ENCODE results near the gene MYO3A. TPM values are rescaled to one million over a fixed set of nuclear protein-coding genes. Genes with fewer than 3 reads are reported as not detected.

MYO3A gene
- total RNA-seq, 1 experiment from 2014 or later: not detected

- CTCF ChIA-PET: no interaction called here
- Histone ChIP-seq H3K36me3 (ENCODE audit: control insufficient read depth, insufficient read depth, low read length) (no peaks in the 10 kb centered on the region), H3K27ac (ENCODE audit: low read length) (no peak overlapping the region), H3K4me3 (ENCODE audit: low read depth in 2 of 2, low read length in 2 of 2) (no peak overlapping the region), H3K4me1 (ENCODE audit: control insufficient read depth, insufficient read depth, low read length) (no peaks in the 10 kb centered on the region), H3K9me3 (ENCODE audit: control insufficient read depth, insufficient read depth, low read depth, low read length) (no peaks in the 10 kb centered on the region), H3K27me3 (ENCODE audit: control insufficient read depth, insufficient read depth, low read length) (no peaks in the 10 kb centered on the region)
- in situ Hi-C loops (cut with HindIII; ENCODE audit: low pct_unique_long_range_greater_than_20kb, low sequenced_read_pairs): no loop called here
- ATAC-seq: no peak
- BruUV-seq (replicated peaks): no TSS peak
- POLR2A ChIA-PET: no interaction called here
- no peak for TF ChIP-seq CTCF (IDR thresholded peaks at IDR 0.05)
- no peak for TF ChIP-seq SIN3A (IDR thresholded peaks at IDR 0.05; ENCODE audit: borderline replicate concordance, insufficient read depth, low read depth, low read length)
- no peak for TF ChIP-seq REST (IDR thresholded peaks at IDR 0.05; ENCODE audit: insufficient read depth in 1 of 2, low read depth in 2 of 2, low read length in 1 of 2)
- TF ChIP-seq POLR2AphosphoS5 (IDR thresholded peaks at IDR 0.05; ENCODE audit: low read depth, low read length): no peak
- no peak for TF ChIP-seq TCF7L2 (IDR thresholded peaks at IDR 0.05; ENCODE audit: low read depth, low read length)
- intact Hi-C loops (cut with micrococcal nuclease; ENCODE audit: unreplicated experiment): no loop called here
- no peak for DNase-seq (ENCODE audit: low read depth, low spot score)
Observed at GRCh38 chr10:26249681-26250080, 315.7 kb downstream of the MYO3A start.

GRCh38 chr10:26251925-26252324 is 317.9 kb downstream of the MYO3A start:
- no TSS peak for BruUV-seq (replicated peaks)
- in situ Hi-C loops (cut with HindIII; ENCODE audit: low pct_unique_long_range_greater_than_20kb, low sequenced_read_pairs): no loop called here
- H3K27ac ChIP-seq (ENCODE audit: low read length): no peak overlapping the region
- no peaks in the 10 kb centered on the region for H3K9me3 ChIP-seq (ENCODE audit: control insufficient read depth, insufficient read depth, low read depth, low read length)
- CTCF ChIA-PET: no interaction called here
- DNase-seq (ENCODE audit: low read depth, low spot score): no peak
- no peak overlapping the region for H3K4me3 ChIP-seq (ENCODE audit: low read depth in 2 of 2, low read length in 2 of 2)
- intact Hi-C loops (cut with micrococcal nuclease; ENCODE audit: unreplicated experiment): no loop called here
- ATAC-seq: no peak
- no peak for TF ChIP-seq CTCF (IDR thresholded peaks at IDR 0.05)
- H3K4me1 ChIP-seq (ENCODE audit: control insufficient read depth, insufficient read depth, low read length): no peaks in the 10 kb centered on the region
- H3K36me3 ChIP-seq (ENCODE audit: control insufficient read depth, insufficient read depth, low read length): no peaks in the 10 kb centered on the region
- POLR2A ChIA-PET: no interaction called here
- H3K27me3 ChIP-seq (ENCODE audit: control insufficient read depth, insufficient read depth, low read length): no peaks in the 10 kb centered on the region

GRCh38 chr10:26254616-26255015 is 320.6 kb downstream of the MYO3A start:
- DNase-seq (ENCODE audit: low read depth, low spot score): no peak
- in situ Hi-C loops (cut with HindIII; ENCODE audit: low pct_unique_long_range_greater_than_20kb, low sequenced_read_pairs) (no loop called here), intact Hi-C loops (cut with micrococcal nuclease; ENCODE audit: unreplicated experiment) (no loop called here)
- no peaks in the 10 kb centered on the region for H3K36me3 ChIP-seq (ENCODE audit: control insufficient read depth, insufficient read depth, low read length)
- H3K27ac ChIP-seq (ENCODE audit: low read length): no peak overlapping the region
- H3K9me3 ChIP-seq (ENCODE audit: control insufficient read depth, insufficient read depth, low read depth, low read length): no peaks in the 10 kb centered on the region
- BruUV-seq (replicated peaks): no TSS peak
- POLR2A ChIA-PET: no interaction called here
- CTCF ChIA-PET: no interaction called here
- H3K4me1 ChIP-seq (ENCODE audit: control insufficient read depth, insufficient read depth, low read length): no peaks in the 10 kb centered on the region
- TF ChIP-seq TCF7L2 (IDR thresholded peaks at IDR 0.05; ENCODE audit: low read depth, low read length) (no peak), SIN3A (IDR thresholded peaks at IDR 0.05; ENCODE audit: borderline replicate concordance, insufficient read depth, low read depth, low read length) (no peak), POLR2AphosphoS5 (IDR thresholded peaks at IDR 0.05; ENCODE audit: low read depth, low read length) (no peak), REST (IDR thresholded peaks at IDR 0.05; ENCODE audit: insufficient read depth in 1 of 2, low read depth in 2 of 2, low read length in 1 of 2) (no peak), CTCF (IDR thresholded peaks at IDR 0.05) (no peak)
- no peaks in the 10 kb centered on the region for H3K27me3 ChIP-seq (ENCODE audit: control insufficient read depth, insufficient read depth, low read length)
- no peak overlapping the region for H3K4me3 ChIP-seq (ENCODE audit: low read depth in 2 of 2, low read length in 2 of 2)
- no peak for ATAC-seq
